NCI-H226 (cell line): ENCODE results near the gene ZNF474.
"Not testable (repeated sequence)": the region's sequence is repeated elsewhere in the genome, so short reads cannot be mapped to it uniquely, and the experiment has no call there.

Experiments
- DNase-seq: peaks from one replicate; pipeline ENCODE4 v3.0.0-alpha.2; 2015

The ZNF474 gene

GRCh38 chr5:122129306-122129705 lies at the start of gene ZNF474:
Gene ZNF474, plus strand, starts transcription at chr5:122129546. Its CDS starts 22,445 bp downstream, at chr5:122151991.
- DNase-seq: peak; percentile 97

GRCh38 chr5:122081541-122081940 lies 47.8 kb upstream of the ZNF474 start:
- DNase-seq: no peak

DNA sequence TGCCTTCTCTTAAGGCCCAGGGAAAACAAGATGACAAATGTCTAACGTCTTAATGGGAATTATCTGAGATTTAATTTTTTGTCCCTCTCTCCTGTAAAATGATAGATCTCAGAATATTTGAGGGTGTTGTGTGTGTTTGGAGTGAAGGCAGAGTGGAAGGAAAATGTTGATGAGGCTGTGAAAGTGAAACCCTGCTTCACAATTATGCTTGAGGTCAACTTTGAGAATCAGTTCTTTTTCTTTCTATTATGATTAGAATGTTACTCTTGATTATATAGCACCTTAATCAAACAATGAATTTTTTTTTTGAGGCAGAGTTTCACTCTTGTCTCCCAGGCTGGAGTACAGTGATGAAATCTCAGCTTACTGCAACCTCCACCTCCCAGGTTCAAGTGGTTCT lies 45.8 kb upstream of the ZNF474 start:
- DNase-seq: no peak

GRCh38 chr5:122085041-122085440 lies 44.3 kb upstream of the ZNF474 start:
- no peak for DNase-seq

DNA sequence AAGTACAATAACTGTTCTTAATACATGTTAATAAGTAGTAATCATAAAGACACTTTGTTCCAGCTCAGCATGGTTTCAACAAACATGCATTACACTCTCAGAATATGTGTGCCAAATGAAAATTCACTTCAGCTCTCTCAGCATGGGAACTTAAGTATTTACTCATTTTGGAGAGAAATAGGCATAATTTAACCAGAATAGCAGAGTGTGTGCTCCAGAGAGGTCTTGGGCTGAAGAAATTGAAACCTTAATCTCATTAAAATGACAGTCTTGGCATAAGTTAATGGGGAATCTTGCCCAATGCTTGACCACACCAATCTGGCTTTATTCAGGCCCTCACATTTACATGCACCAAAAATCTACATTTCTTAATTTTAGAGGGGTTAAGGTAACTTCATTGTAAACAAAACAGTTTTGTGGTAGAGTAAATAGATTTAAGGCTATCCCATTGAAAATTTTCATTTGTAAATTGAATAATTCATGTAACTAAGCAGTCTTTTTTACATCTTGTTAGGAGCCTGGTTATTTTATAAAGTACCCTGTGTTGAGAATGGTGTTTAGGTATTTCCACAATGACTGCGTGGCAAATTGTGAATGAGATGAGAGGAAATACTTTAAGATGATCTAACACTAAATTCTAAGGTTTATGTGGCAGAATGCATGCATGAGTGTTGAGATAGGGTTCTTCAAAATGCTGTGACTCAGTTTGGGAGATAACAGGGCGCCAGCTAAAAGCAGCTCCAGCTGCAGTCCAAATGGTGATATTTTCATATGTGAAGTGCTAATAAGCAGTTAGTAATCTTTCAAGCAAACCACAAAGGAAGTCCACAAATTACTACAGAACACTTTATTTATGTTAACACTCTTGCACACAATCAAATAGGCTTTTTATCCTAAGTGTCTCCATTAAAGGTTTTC lies 40.0 kb upstream of the ZNF474 start:
- DNase-seq: peak; percentile 93

- peak; percentile 59 for DNase-seq
Measured at GRCh38 chr5:122091936-122092600, 37.3 kb upstream of the ZNF474 start.

GRCh38 chr5:122093415-122094180 lies 35.7 kb upstream of the ZNF474 start:
- peak; percentile 33 for DNase-seq

- not testable (repeated sequence) for DNase-seq
Measured at GRCh38 chr5:122094251-122094650, 35.1 kb upstream of the ZNF474 start.

DNA sequence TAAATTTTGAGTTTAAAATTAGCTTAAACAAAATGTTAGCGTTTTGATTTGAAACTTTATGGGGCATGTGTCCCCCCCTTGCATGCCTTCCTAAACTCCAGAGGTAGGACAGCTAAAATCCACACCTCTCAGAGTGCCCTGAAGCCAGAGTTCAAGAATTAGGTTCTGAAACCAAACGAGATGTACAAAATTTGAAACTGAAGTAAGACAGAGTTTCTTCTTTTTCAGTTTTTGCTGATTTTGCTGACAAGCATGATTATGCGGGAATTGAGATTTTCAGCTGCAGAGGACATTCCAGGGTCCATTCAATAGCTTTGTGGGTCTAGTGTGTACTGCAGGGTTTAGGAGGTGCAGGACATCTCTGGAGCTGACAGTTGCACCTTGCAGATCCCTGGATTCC lies 34.2 kb upstream of the ZNF474 start:
- no peak for DNase-seq

- no peak for DNase-seq
Measured at GRCh38 chr5:122097391-122097790, 32.0 kb upstream of the ZNF474 start.

- DNase-seq: peak; percentile 71
Measured at GRCh38 chr5:122099060-122099790, 30.1 kb upstream of the ZNF474 start.

GRCh38 chr5:122101636-122102285 lies 27.6 kb upstream of the ZNF474 start:
- peak; percentile 46 for DNase-seq

GRCh38 chr5:122102825-122103224 lies 26.5 kb upstream of the ZNF474 start:
- peak; percentile 58 for DNase-seq

- DNase-seq: no peak
Measured at GRCh38 chr5:122105909-122106308, 23.4 kb upstream of the ZNF474 start.

GRCh38 chr5:122107016-122107415 lies 22.3 kb upstream of the ZNF474 start:
- DNase-seq: no peak

DNA sequence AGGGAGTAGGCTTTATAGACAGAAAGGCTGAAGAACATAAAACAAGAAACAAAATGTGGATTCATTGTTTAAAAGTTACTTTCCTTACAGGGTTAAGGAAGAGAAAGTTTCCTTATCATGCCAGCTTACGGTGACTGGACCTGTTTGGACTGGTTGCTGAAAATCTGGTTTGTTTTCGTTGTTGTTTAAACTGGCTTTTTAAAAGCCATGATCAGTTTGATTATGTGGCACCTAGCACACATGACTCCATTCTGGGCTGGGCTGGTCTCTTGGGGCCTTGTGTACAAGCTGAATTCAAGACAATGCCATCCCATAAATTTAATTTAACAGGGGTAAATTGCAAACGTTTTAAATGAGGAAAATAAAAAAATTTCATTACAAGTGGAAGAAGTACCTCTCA lies 18.4 kb upstream of the ZNF474 start:
- DNase-seq: no peak

GRCh38 chr5:122111460-122111859 lies 17.9 kb upstream of the ZNF474 start:
- no peak for DNase-seq

GRCh38 chr5:122112063-122112462 lies 17.3 kb upstream of the ZNF474 start:
- no peak for DNase-seq

GRCh38 chr5:122112733-122113558 lies 16.4 kb upstream of the ZNF474 start:
- DNase-seq: no peak

DNA sequence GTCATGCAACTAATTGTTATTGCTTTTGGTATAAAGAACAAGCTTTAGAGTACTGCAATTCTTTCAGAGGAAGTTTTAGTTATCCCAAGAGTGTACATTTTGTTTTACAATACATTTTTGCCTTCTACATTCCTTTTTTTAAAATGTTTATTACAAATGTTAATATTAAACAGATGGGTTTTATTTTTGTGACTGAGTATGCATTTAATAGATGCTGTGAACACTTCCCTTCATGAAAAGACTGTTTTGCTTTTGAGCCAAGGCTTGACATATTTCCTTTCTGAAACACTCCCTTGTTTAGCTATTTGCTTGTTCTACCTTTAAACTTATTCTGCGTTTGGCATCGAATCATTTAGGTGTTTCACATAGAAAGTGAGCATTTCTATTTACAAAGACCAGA lies 14.8 kb upstream of the ZNF474 start:
- no peak for DNase-seq

- DNase-seq: peak; percentile 17
Measured at GRCh38 chr5:122118356-122118948, 10.9 kb upstream of the ZNF474 start.
